GM12878 (cell line): ENCODE measurements around the gene MYD88. TPM values are rescaled to one million over a fixed set of nuclear protein-coding genes. Genes with fewer than 3 reads are reported as not detected.

ENCODE experiments used
- ATAC-seq: fragments of 200-7000 bp; cut with Tn5 transposase; 3 replicates; pipeline ENCODE4 v1.9.1; 2020; ENCODE audit warnings: mild to moderate bottlenecking, moderate library complexity
- BruUV-seq: library from RNA; stranded (reverse); fragments of 400-500 nt; replicated peaks from 2 replicates; lab custom pipeline; 2021; lab: Mats Ljungman, UMichigan
- CTCF ChIA-PET: fragments of 300-600 bp; sonication (Branson Sonifier 250); formaldehyde crosslinking; extraction: SDS; loops from one replicate; lab custom pipeline; 2021; ENCODE audit warnings: inconsistent platforms; lab: Yijun Ruan, JAX
- POLR2A ChIA-PET: fragments of 350-600 bp; formaldehyde crosslinking; extraction: SDS; loops from one replicate; lab custom pipeline; 2021; ENCODE audit warnings: inconsistent platforms; lab: Charles Lee
- RAD21 ChIA-PET: fragments of 300-600 bp; sonication (Branson Sonifier 250); formaldehyde crosslinking; loops from one replicate; lab custom pipeline; 2023; ENCODE audit warnings: antibody characterized with exemption; ENCODE audit not compliant: unreplicated experiment; lab: Charles Lee
- SMC1A ChIA-PET: fragments of 300-600 bp; sonication (Branson Sonifier 250); formaldehyde crosslinking; loops from one replicate; lab custom pipeline; 2023; ENCODE audit not compliant: unreplicated experiment, uncharacterized antibody; lab: Charles Lee
- DNase-seq: peaks from one replicate; pipeline ENCODE4 v3.0.0-alpha.2; 2011; ENCODE audit warnings: low read depth, low spot score
- FAIRE-seq: peaks from 3 replicates; lab custom pipeline; 2011; peaks lifted over from hg19 to GRCh38; lab: Jason Lieb, UNC
- H2AFZ ChIP-seq: 2 replicates; pipeline ENCODE4 v1.6.0; 2011; ENCODE audit warnings: low read depth, low read length, control low read depth; ENCODE audit not compliant: control insufficient read depth
- H3K27ac ChIP-seq: 2 replicates; pipeline ENCODE4 v1.5.1; 2011; ENCODE audit warnings: control low read depth; ENCODE audit not compliant: control insufficient read depth, insufficient read depth
- H3K27me3 ChIP-seq, 2 experiments: replicated peaks in 1 of 2; 2 replicates each; pipeline versions ENCODE4 v1.6.0 to v1.6.1; 2011; ENCODE audit warnings: low read length in 1 of 2; ENCODE audit not compliant: control insufficient read depth in 2 of 2, insufficient read depth in 2 of 2
- H3K36me3 ChIP-seq, 2 experiments: 2 replicates each; pipeline ENCODE4 v1.5.1; 2011; ENCODE audit warnings: low read length in 1 of 2; ENCODE audit not compliant: control insufficient read depth in 2 of 2, insufficient read depth in 2 of 2
- H3K4me1 ChIP-seq: 2 replicates; pipeline ENCODE4 v1.6.1; 2011; ENCODE audit warnings: mild to moderate bottlenecking, low read length, moderate library complexity, mixed read lengths; ENCODE audit not compliant: control insufficient read depth, insufficient read depth
- H3K4me2 ChIP-seq: 2 replicates; pipeline ENCODE4 v1.6.0; 2011; ENCODE audit warnings: control low read depth; ENCODE audit not compliant: control insufficient read depth, insufficient read depth
- H3K4me3 ChIP-seq: fragments of 200-600 bp; sonication (generic); 2 replicates; pipeline ENCODE4 v1.5.1; 2016
- H3K79me2 ChIP-seq: 2 replicates; pipeline ENCODE4 v1.6.0; 2011; ENCODE audit warnings: low read length; ENCODE audit not compliant: control insufficient read depth, insufficient read depth
- H3K9ac ChIP-seq: 2 replicates; pipeline ENCODE4 v1.8.0; 2011; ENCODE audit warnings: low read length, control low read depth, mixed read lengths; ENCODE audit not compliant: control insufficient read depth, insufficient read depth
- H3K9me3 ChIP-seq: replicated peaks from 3 replicates; pipeline ENCODE4 v1.5.1; 2011; ENCODE audit warnings: mild to moderate bottlenecking, low read length; ENCODE audit not compliant: control insufficient read depth, insufficient read depth
- H4K20me1 ChIP-seq: 2 replicates; pipeline ENCODE4 v1.6.0; 2011; ENCODE audit not compliant: control insufficient read depth, insufficient read depth
- EGR1 ChIP-seq, 2 experiments: IDR thresholded peaks; 1 replicate in 1 of 2; 2 replicates in 1 of 2; pipeline ENCODE4 v1.6.1; 2011 to 2012; ENCODE audit warnings: low read depth in 2 of 2, low read length in 2 of 2, borderline replicate concordance in 1 of 2, mild to moderate bottlenecking in 1 of 2, moderate library complexity in 1 of 2
- FOXM1 ChIP-seq: IDR thresholded peaks from 2 replicates; pipeline ENCODE4 v1.6.1; 2012; ENCODE audit warnings: low read depth, mild to moderate bottlenecking, inconsistent platforms, low read length, moderate library complexity
- JUNB ChIP-seq: IDR thresholded peaks from 2 replicates; pipeline ENCODE4 v1.6.1; 2016; ENCODE audit warnings: antibody characterized with exemption, mild to moderate bottlenecking
- KLF5 ChIP-seq: fragments of 450-650 bp; IDR thresholded peaks from 2 replicates; pipeline ENCODE4 v1.6.1; 2014; ENCODE audit warnings: mild to moderate bottlenecking; ENCODE audit not compliant: partially characterized antibody
- MTA3 ChIP-seq: IDR thresholded peaks from 2 replicates; pipeline ENCODE4 v1.6.1; 2012; ENCODE audit warnings: low read length, inconsistent platforms, borderline replicate concordance
- NR2C2 ChIP-seq: IDR thresholded peaks from 2 replicates; pipeline ENCODE4 v1.6.1; 2011; ENCODE audit warnings: borderline replicate concordance, low read depth; ENCODE audit not compliant: control insufficient read depth, insufficient read length
- PAX5 ChIP-seq: IDR thresholded peaks from 2 replicates; pipeline ENCODE4 v1.6.1; 2011; ENCODE audit warnings: low read depth, low read length, borderline replicate concordance
- RAD51 ChIP-seq: fragments of 450-650 bp; IDR thresholded peaks from 2 replicates; pipeline ENCODE4 v1.6.1; 2016; ENCODE audit warnings: moderate library complexity, mild to moderate bottlenecking, inconsistent platforms
- RB1 ChIP-seq: fragments of 450-650 bp; formaldehyde crosslinking; IDR thresholded peaks from 2 replicates; pipeline ENCODE4 v1.6.1; 2017; ENCODE audit warnings: mild to moderate bottlenecking, borderline replicate concordance
- TCF12 ChIP-seq: IDR thresholded peaks from 2 replicates; pipeline ENCODE4 v1.6.1; 2011; ENCODE audit warnings: low read depth, mild to moderate bottlenecking, low read length
- WGBS: methylation state at CpG from one replicate; pipeline ENCODE4 v1.1.6; 2016; ENCODE audit warnings: low lambda C conversion rate; ENCODE audit not compliant: insufficient replicate concordance, insufficient coverage; ENCODE audit errors: missing lambda C conversion rate; 5-methylcytosine and 5-hydroxymethylcytosine counted together
- in situ Hi-C: fragments of 300-500 bp; cut with MboI; formaldehyde crosslinking; loops from 9 replicates; pipeline ENCODE4 v1.14.3; 2018; ENCODE audit warnings: mixed read lengths
- intact Hi-C: fragments of 100-400 bp; cut with micrococcal nuclease; formaldehyde crosslinking; loops from one replicate; pipeline ENCODE4 v1.14.2; 2022; ENCODE audit not compliant: unreplicated experiment
- polyA plus RNA-seq, 11 experiments: library from polyadenylated mRNA; depleted of rRNA in 4 of 11; unstranded in 6 of 11; stranded (reverse) in 5 of 11; fragments of >200 nt; fragmentation: Nextera tagmentation in 4 of 11; fragmentation: Illumina TruSeq in 1 of 11; extraction: Ambion mirVana in 4 of 11; extraction: Trizol in 1 of 11; gene quantifications; 1 replicate in 1 of 11; 2 replicates in 10 of 11; pipeline versions ENCODE4 v1.2.1 to v1.2.3, GENCODE V29; 2011 to 2016; ENCODE audit warnings: inconsistent platforms in 2 of 11, missing spikeins in 2 of 11, low read depth in 1 of 11
- total RNA-seq, 4 experiments: library from RNA; depleted of rRNA in 3 of 4; stranded (reverse); fragments of >200 nt in 3 of 4; fragmentation: Illumina TruSeq in 1 of 4; extraction: Trizol in 1 of 4; gene quantifications; 2 replicates each; pipeline versions ENCODE4 v1.2.1 to v1.2.3, GENCODE V29; 2013 to 2021

The MYD88 gene
- total and polyA plus RNA-seq, 10 of the 15 experiments (the other 5 are each of a cell fraction or from before 2014, with no cell fraction given) = 5.5 to 84.8 (median 67.5) TPM

DNA sequence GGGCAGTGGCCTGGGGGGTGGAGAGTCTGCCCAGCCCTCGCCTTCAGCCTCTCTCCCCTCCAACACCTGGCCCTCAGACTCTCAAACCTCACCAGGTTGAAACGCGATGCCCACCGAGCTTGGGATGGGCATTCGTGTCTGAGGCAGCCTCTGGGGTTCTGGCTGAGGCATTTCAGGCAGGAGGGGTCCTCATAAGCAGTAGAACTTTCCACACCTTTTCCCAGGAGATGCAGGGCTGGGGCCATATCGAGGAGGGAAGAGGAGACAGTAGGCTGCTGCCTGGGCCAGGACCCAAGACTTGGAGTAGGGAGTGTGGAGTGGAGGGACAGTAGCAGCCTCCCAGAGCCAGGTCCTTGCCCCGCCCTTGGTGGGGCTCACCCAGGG is 26.1 kb upstream of the MYD88 start (continued):
- TF ChIP-seq KLF5 (no peak), TCF12 (no peak), JUNB (no peak)

DNA sequence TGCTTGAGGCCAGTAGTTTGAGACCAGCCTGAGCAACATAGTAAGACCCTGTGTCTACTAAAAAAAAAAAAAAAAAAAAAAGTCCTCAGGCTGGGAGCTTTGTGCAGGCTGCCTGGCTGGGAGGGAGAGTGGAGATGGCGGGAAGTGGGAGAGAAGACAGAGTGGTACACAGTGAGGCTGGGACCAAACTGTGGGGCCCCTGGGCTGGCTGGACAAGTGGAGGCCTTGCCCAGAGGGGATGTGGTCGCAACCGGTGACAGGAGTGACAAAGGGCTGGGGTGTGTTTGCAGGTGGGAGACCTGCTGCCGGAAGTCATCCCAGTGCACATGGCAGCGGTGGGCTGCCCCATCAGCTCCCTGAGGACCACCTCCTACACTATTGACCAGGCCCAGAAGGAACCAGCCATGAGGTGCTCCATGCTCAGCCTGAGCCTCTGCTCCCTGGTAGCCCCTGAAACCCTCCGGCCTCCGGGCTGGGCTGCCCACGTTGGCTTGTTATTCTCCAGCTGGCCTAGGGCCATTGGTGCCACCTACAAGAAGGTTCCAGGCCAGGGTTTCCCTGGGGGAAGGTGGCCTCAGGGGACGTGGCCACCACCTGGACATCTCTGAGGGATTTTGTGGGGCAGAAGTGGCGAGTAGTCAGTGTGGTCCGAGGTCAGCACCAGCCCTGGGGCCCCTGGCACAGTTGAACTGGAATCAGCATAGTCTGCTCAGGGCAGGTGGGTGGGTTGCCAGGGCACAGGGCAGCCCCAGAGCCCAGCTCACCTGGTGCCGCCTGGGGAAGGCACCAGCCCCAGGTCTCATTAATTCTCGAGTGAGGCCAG is 24.2 kb upstream of the MYD88 start:
- ATAC-seq (no peak), FAIRE-seq (no peak)
- WGBS = 48% methylated on average over 13 of the region's 13 CpGs
- H2AFZ ChIP-seq = no peak overlapping the region
- SMC1A ChIA-PET = no interaction called here
- no peak overlapping the region for H3K9ac ChIP-seq
- no peak overlapping the region for H3K4me3 ChIP-seq
- no peak overlapping the region for H3K27ac ChIP-seq
- H3K27me3 ChIP-seq = no peaks in the 10 kb centered on the region; a peak in 1 of 4 replicates
- H3K79me2 ChIP-seq = no peaks in the 10 kb centered on the region
- H4K20me1 ChIP-seq = no peaks in the 10 kb centered on the region
- in situ Hi-C loops = no loop called here
- no peak overlapping the region for H3K4me2 ChIP-seq
- H3K36me3 ChIP-seq = no peaks in the 10 kb centered on the region; a peak in 1 of 4 replicates
- intact Hi-C loops = no loop called here
- TF ChIP-seq NR2C2 (no peak), RB1 (no peak), PAX5 (no peak), EGR1 (IDR thresholded peaks at IDR 0.05; ENCODE audit: borderline replicate concordance in 1 of 2, low read depth in 2 of 2, low read length in 2 of 2) (no peak), RAD51 (no peak), FOXM1 (no peak), MTA3 (no peak)
- TF ChIP-seq, all 136 proteins: peak for 0
- Histone ChIP-seq H3K9me3 (no peaks in the 10 kb centered on the region), H3K4me1 (peaks cover 6% of the 10 kb centered on the region; the same call in 1 of the 2 replicates)
- DNase-seq = no peak
- ChIA-PET CTCF (no interaction called here), POLR2A (interaction anchor here (0.6 to 0.8 kb wide), 2 partner anchors 23 to 168 kb away, joined by 3 to 5 read pairs; partner anchors contain the start of genes ACAA1 and SLC22A14), RAD21 (no interaction called here)
- BruUV-seq = no TSS peak
